Gastrocnemius medialis (tissue), 4 donors: Measurements from ENCODE around the gene CCDC154. TPM values are rescaled to one million over a fixed set of nuclear protein-coding genes. Genes with fewer than 3 reads are reported as not detected.

Experiments
- ATAC-seq, 2 donors: fragments of 150-250 bp; one replicate each; pipeline ENCODE4 v1.9.1; 2016
- DNase-seq, 2 donors: peaks; one replicate each; pipeline ENCODE4 v3.0.0-alpha.2; 2019
- H3K27ac ChIP-seq, 4 donors: fragments of 200-600 bp; sonication (generic); 1 replicate in 1 of 4; 2 replicates in 3 of 4; pipeline ENCODE4 v1.5.1; 2016 to 2018; ENCODE audit warnings: mild to moderate bottlenecking in 2 of 4, moderate library complexity in 1 of 4
- H3K27me3 ChIP-seq, 3 donors: fragments of 200-600 bp; sonication (generic) in 2 of 3; 1 replicate in 1 of 3; 2 replicates in 2 of 3; pipeline versions ENCODE4 v1.5.1 to v1.6.0; 2016 to 2019; ENCODE audit warnings: mild to moderate bottlenecking in 1 of 3, moderate library complexity in 1 of 3
- H3K36me3 ChIP-seq, 2 donors: fragments of 200-600 bp; sonication (generic) in 1 of 2; one replicate each; pipeline ENCODE4 v1.5.1; 2017 to 2018
- H3K4me1 ChIP-seq, 2 donors: fragments of 200-600 bp; sonication (generic) in 1 of 2; one replicate each; pipeline ENCODE4 v1.5.1; 2016 to 2017; ENCODE audit warnings: mild to moderate bottlenecking in 2 of 2
- H3K4me3 ChIP-seq, 4 donors: fragments of 200-600 bp; sonication (generic) in 3 of 4; 1 replicate in 1 of 4; 2 replicates in 3 of 4; pipeline ENCODE4 v1.5.1; 2016 to 2019; ENCODE audit warnings: mild to moderate bottlenecking in 2 of 4
- H3K9me3 ChIP-seq, 3 donors: fragments of 200-600 bp; sonication (generic) in 2 of 3; 1 replicate in 1 of 3; 2 replicates in 2 of 3; pipeline ENCODE4 v1.5.1; 2016 to 2019
- POLR2A ChIP-seq, 2 donors: fragments of 450-650 bp; IDR thresholded peaks; one replicate each; pipeline ENCODE4 v1.6.1; 2017; ENCODE audit warnings: antibody characterized with exemption in 2 of 2, mild to moderate bottlenecking in 2 of 2, moderate library complexity in 2 of 2
- in situ Hi-C, 4 donors: fragments of 200-750 bp; cut with MboI; loops; one replicate each; pipeline versions ENCODE4 v1.15.0 to v1.8.0; 2017; ENCODE audit warnings: low sequenced_read_pairs in 4 of 4
- intact Hi-C: fragments of 100-400 bp; cut with DNase I; formaldehyde crosslinking; loops from one replicate; pipeline ENCODE4 v1.15.1; 2023; ENCODE audit warnings: low total_unique reads
- total RNA-seq, 4 donors: library from RNA; depleted of rRNA; stranded (reverse); fragments of >200 nt; gene quantifications; one replicate each; pipeline versions ENCODE4 v1.1.0 to v1.2.3, GENCODE V29; 2016
- TF ChIP-seq, protein P1 (sequence below), 5 experiments: fragments of 450-650 bp in 3 of 5; fragments of 200-600 bp in 2 of 5; sonication (generic) in 2 of 5; IDR thresholded peaks in 4 of 5; conservative IDR thresholded peaks in 1 of 5; 1 replicate in 4 of 5; 2 replicates in 1 of 5; pipeline ENCODE4 v1.5.1; 2016 to 2019; ENCODE audit warnings: antibody characterized with exemption in 5 of 5, mild to moderate bottlenecking in 3 of 5, moderate library complexity in 3 of 5

CCDC154 gene
- total RNA-seq, 4 donors from 2014 or later: 0.40 TPM; not detected in 3

DNA sequence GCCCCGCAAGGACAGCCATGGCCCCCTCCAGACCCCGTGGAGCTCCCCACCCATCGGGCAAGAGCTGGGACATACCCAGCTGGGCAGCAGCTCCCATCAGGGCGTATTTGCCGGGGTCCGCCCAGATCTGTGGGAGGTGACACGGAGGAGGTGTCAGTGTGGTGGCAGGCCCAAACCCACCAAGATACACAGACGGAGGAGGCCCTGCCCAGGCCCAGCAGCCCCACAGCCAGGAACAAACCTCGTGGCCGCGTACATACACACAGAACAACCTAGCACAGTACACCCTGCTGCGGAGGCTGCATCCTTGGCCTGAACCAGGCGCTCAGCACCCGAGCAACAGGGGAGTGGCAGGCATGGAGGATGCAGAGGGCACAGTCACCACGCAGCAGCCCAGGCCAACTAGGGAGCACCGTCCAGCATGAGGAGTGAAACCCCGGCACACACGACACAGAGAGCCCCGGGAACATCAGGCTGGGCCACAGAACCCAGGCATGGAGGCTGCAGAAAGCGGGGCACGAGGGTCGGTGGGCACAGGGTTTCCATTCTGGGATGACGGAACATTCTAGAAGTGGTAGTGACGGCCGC is 4.9 kb upstream of the CCDC154 start:
- intact Hi-C loops: no loop called here
- H3K4me1 ChIP-seq: no peaks in the 10 kb centered on the region
- no peak overlapping the region for H3K27ac ChIP-seq
- no peak overlapping the region for H3K4me3 ChIP-seq
- no peaks in the 10 kb centered on the region for H3K9me3 ChIP-seq
- no peak for TF ChIP-seq POLR2A (IDR thresholded peaks at IDR 0.05)
- TF ChIP-seq, protein P1, sequence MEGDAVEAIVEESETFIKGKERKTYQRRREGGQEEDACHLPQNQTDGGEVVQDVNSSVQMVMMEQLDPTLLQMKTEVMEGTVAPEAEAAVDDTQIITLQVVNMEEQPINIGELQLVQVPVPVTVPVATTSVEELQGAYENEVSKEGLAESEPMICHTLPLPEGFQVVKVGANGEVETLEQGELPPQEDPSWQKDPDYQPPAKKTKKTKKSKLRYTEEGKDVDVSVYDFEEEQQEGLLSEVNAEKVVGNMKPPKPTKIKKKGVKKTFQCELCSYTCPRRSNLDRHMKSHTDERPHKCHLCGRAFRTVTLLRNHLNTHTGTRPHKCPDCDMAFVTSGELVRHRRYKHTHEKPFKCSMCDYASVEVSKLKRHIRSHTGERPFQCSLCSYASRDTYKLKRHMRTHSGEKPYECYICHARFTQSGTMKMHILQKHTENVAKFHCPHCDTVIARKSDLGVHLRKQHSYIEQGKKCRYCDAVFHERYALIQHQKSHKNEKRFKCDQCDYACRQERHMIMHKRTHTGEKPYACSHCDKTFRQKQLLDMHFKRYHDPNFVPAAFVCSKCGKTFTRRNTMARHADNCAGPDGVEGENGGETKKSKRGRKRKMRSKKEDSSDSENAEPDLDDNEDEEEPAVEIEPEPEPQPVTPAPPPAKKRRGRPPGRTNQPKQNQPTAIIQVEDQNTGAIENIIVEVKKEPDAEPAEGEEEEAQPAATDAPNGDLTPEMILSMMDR (IDR thresholded peaks at IDR 0.05 in 4 of 5, conservative IDR thresholded peaks at IDR 0.05 in 1 of 5): no peak
- no peaks in the 10 kb centered on the region for H3K27me3 ChIP-seq
- no peak for DNase-seq
- ATAC-seq: no peak
- peaks cover 0 to 87% of the 10 kb centered on the region in 2 donors for H3K36me3 ChIP-seq
- in situ Hi-C loops: no loop called here

GRCh38 chr16:1448536-1449116 is 4.3 kb upstream of the CCDC154 start:
- Histone ChIP-seq H3K27me3 (no peaks in the 10 kb centered on the region), H3K9me3 (no peaks in the 10 kb centered on the region), H3K4me3 (no peak overlapping the region), H3K4me1 (no peaks in the 10 kb centered on the region), H3K27ac (no peak overlapping the region), H3K36me3 (peaks cover 0 to 81% of the 10 kb centered on the region in 2 donors)
- intact Hi-C loops (no loop called here), in situ Hi-C loops (no loop called here)
- ATAC-seq: no peak
- TF ChIP-seq POLR2A (IDR thresholded peaks at IDR 0.05): no peak
- TF ChIP-seq, protein P1 (IDR thresholded peaks at IDR 0.05 in 4 of 5, conservative IDR thresholded peaks at IDR 0.05 in 1 of 5): no peak
- no peak for DNase-seq

- H3K4me3 ChIP-seq: no peak overlapping the region
- H3K27ac ChIP-seq: no peak overlapping the region
- TF ChIP-seq, protein P1 (IDR thresholded peaks at IDR 0.05 in 4 of 5, conservative IDR thresholded peaks at IDR 0.05 in 1 of 5): no peak
- TF ChIP-seq POLR2A (IDR thresholded peaks at IDR 0.05): no peak
- intact Hi-C loops (no loop called here), in situ Hi-C loops (no loop called here)
- H3K4me1 ChIP-seq: no peaks in the 10 kb centered on the region
- peaks cover 0 to 74% of the 10 kb centered on the region in 2 donors for H3K36me3 ChIP-seq
- no peak for DNase-seq
- H3K27me3 ChIP-seq: no peaks in the 10 kb centered on the region
- no peaks in the 10 kb centered on the region for H3K9me3 ChIP-seq
- no peak for ATAC-seq
These were observed 3.6 kb upstream of the CCDC154 start for GRCh38 chr16:1447965-1448364.

GRCh38 chr16:1446296-1447080 is 2.1 kb upstream of the CCDC154 start:
- H3K27ac ChIP-seq: no peak overlapping the region
- ATAC-seq (no peak), DNase-seq (no peak)
- H3K4me3 ChIP-seq: no peak overlapping the region
- in situ Hi-C loops (no loop called here), intact Hi-C loops (no loop called here)
- H3K9me3 ChIP-seq: no peaks in the 10 kb centered on the region
- no peaks in the 10 kb centered on the region for H3K27me3 ChIP-seq
- H3K36me3 ChIP-seq: peaks cover 0 to 59% of the 10 kb centered on the region in 2 donors
- TF ChIP-seq, protein P1 (IDR thresholded peaks at IDR 0.05 in 4 of 5, conservative IDR thresholded peaks at IDR 0.05 in 1 of 5): no peak
- TF ChIP-seq POLR2A (IDR thresholded peaks at IDR 0.05): no peak
- no peaks in the 10 kb centered on the region for H3K4me1 ChIP-seq
